SIG-M5 (cell line): ENCODE measurements around the gene CAMSAP2.

Source experiments
- DNase-seq: peaks from one replicate; lab custom pipeline; 2025; lab: John Stamatoyannopoulos, UW

Gene CAMSAP2

DNA sequence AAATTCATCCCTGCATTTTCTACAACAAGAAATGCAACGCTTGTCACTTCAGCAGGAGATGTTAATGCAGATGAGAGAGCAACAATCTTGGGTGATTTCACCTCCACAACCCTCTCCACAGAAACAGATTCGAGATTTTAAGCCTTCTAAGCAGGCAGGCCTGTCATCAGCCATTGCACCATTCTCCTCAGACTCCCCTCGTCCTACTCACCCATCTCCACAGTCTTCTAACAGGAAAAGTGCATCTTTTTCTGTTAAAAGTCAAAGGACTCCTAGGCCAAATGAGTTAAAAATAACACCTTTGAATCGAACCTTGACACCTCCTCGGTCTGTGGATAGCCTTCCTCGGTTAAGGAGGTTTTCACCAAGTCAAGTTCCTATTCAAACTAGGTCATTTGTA is 110.7 kb downstream of the CAMSAP2 start:
- DNase-seq, result no peak

DNA sequence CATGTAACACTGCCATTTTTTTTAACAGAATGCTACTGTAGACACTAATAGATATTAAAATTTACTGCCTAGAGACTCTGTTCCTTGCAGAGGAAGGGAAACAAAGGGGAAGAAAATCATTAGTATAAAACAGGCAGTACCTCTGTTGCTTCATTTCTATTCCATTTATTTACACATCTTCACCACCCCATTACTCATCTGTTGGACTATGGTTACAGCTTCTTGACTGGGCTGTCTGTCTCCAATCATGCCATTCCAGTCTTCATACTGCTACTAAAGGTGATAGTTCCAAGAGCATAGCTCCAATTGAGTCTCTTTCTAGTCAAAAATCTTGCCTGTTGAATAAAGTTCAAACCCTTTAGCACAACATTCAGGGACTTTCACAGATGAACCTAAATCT is 111.9 kb downstream of the CAMSAP2 start:
- DNase-seq, result peak; percentile 47

DNA sequence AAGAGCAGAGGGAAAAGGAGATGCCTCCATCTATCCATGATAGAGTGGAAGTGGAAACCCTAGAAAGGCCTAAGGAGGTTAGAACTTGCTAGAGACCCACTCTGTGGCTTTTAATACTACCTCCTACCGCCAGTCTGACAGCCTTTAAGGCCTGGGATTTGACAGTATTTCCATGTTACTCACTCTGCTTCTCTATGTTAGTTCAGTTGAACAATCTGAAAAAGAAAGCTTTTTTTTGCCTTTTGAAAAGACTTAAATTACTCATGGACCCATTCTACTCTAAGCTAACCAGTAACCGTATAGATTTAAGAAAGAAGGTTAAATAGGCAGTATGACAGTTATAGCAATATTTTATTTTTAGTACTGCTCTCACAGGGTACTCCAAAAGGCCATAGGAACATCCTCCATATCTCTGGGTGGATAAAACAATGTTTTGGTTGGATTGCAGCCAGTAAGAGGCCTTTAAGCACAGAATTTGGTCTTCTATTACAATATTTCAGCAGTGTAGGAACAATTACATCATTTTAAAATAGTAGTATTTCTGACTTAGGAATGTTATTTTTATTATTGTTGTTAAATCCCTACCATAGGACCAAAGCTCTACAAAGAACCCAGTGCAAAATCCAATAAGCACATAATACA is 118.1 kb downstream of the CAMSAP2 start:
- DNase-seq, result no peak

DNA sequence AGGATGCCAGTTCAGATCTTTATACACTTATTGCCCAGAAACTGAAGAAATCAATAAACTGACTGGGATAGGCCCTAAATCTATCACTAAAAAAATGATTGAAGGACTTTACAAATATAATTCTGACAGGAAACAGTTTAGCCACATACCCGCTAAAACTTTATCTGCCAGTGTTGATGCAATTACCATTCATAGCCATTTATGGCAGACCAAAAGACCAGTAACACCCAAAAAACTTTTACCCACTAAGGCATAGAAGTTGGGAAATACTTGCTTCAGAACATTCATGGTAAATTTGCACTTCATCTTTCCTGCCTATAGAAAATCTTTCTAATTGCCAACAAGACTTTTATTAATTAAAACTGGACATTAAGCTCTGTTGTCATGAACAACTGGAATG is 119.1 kb downstream of the CAMSAP2 start:
- peak; percentile 58 for DNase-seq

DNA sequence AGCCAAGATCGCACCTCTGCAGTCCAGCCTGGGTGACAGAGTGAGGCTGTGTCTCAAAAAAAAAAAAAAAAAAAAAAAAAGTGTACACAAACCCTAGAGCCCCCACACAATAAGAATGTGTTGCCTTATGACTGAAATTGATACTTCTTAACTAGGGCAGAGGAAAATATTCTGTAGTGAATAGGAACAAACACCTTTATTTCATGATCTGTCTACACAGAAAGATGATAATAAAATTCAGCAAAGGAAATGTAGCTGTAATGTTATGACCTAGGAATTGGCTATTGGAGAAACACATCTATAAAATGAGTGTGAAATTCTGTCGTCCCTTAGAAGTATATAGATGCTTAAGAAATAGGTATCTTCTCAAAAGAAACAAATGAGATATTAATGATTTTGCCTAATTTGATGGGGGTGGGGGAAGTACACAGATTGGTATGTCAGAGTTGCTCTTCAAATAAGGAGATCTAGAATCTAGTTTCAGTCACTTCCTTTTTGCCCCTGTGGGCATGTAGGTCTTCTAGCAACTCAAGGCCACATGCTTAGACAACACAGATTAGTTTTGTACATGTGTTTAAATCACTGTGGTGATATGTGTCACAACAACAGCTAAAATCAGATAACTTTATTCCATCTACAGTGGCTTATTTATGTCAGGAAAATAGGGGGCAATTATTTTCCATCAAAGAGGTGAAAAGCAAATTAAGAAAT is 123.4 kb downstream of the CAMSAP2 start:
- DNase-seq, result no peak

DNA sequence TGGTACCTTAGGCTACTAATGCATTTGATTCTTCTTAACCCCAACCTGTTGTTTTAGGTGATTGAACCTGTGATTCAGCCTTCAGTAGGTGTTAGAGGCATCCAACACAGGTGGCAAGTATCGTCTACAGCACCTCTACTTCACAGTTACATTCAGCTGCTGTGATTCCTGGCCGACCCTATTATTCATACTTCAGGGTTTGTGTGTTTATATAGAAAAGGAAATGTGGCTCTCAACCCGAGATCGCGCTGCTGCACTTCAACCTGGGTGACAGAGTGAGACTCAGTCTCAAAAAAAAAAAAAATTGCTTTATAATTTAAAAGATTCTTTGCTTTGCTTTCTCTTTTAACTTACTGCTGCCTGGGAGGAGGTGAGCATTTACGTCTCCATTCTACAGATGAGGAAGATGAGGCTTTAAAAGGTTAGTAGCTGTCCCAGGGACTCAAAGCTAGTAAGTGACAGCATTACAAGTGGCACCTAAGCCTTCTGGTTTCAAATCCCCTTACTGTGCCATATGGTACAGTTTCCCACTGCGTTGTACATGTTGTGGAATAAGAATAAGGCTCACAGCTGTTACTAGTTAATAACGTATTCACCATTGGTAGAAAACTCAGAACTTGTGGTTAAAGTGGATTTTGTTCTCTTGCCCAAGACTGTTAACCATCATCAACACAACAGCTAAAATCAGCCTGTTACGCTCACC is 124.2 kb downstream of the CAMSAP2 start:
- no peak for DNase-seq

DNA sequence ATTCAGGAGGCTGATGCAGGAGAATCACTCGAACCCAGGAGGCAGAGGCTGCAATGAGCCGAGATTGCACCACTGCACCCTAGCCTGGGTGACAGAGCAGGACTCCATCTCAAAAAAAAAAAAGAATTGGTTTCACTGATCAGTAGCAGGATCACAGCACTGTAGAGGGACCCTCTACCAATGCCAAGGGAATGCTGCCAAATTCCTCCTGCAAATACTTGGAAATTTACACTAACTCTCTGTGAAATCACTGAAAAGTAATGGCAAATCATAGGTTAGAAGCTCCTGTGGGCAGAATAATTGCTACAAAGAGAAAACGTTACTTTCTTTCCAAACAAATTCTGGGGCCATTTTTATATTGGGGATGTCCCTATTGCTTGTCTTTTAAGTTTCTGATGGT is 127.4 kb downstream of the CAMSAP2 start:
- DNase-seq, result no peak

DNA sequence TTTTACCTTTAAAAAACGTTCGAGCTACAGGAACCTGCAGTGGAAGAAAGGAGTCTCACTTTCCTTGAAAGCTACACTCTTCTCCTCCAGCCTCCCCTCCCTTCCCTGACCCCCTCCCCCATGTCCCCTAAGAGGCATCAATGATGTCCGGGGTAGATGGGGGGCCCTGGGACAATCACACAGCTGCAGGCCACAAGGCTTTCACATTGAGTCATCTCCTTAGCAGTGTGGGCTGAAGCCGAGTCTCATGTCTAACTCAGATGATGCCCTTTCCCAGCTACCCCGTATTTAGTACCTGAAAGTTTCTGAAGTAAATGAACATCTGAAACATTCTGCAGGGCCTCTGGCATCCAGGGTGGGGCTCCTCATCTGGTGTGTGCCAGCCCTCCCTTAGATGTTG is 127.8 kb downstream of the CAMSAP2 start:
- no peak for DNase-seq

DNA sequence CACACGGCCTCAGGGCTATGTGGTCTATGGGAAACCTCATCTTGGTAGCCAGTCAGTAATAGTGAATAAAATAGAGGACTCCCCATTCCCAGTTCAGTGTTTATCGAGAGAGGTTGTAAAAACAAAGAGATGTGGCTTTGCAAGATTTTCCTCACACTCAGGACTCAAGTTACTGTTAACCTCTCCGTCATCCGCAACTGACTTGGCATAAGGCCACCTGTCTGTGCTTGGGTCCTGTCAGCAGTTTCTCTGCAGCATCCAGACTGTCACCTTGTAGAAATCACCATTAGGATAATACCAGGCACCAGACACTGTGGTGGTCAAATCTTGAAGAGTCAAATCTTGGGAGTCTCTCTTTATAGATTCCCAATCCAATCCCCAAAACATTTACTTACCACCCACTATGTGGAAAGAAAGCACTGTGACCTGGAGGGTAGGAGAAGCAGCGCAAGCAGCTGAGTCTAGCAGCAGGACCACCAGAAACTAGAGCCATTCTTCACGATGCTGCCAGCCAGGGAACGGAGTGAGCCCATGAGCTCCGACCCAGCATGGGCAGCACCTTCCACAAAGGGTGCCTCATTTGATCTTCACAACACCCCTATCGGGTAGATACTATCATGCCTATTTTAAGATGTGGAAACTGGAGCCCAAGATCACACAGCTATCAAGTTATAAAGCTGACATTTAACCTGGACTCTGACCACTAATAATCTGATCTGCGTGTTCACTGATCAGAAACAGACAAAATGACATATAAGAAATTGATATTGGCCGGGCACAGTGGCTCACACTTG is 128.5 kb downstream of the CAMSAP2 start:
- DNase-seq, result no peak

DNA sequence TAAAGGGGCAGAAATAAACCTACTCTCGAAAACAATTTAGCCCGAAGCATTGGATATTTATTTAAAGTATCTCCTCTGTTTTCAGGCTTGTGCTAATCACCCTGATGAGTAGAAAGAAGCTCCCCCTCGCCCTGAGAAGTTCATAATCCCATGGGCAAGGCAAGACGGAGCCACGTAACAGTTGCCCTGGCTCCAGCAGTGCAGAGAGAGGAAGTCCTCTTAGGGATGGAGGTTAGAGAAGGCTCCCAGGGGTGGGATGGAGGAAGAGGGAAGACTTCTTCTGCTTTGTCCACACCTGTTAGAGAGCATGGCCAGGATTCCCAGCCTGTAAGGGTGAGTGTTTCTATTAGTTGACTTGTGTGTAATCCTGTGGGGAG is 130.7 kb downstream of the CAMSAP2 start:
- DNase-seq, result no peak

DNA sequence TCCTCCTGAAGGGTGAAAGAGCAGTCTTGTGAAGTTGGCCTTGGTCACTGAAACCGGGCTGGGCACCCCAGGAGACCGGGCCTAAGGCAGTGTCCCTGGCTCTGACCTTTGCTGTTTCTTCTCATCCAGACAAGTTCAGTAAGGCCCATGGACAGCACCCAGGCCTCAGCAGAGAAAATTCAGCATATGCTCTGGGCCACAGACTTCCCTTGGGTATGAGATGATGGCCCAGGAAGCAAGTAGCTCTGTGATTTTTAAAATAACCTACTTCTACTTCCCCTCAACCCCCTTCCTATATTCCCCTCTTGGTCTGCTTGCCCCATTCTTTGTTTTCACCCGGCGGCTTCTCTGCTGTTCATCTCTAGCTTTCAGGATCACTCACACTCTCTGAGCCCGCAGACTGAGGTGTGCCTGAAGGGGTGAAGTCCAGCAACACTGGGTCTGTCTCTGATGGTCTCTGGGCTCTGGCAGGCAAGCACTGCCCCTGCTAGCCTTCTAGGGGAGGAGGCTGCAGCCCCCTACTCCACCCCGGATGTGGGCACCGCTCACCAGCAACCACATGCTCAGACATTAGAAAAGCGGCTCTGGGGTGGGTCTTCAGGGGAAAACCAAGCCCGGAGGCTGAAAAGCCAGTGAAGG is 131.2 kb downstream of the CAMSAP2 start:
- no peak for DNase-seq

DNA sequence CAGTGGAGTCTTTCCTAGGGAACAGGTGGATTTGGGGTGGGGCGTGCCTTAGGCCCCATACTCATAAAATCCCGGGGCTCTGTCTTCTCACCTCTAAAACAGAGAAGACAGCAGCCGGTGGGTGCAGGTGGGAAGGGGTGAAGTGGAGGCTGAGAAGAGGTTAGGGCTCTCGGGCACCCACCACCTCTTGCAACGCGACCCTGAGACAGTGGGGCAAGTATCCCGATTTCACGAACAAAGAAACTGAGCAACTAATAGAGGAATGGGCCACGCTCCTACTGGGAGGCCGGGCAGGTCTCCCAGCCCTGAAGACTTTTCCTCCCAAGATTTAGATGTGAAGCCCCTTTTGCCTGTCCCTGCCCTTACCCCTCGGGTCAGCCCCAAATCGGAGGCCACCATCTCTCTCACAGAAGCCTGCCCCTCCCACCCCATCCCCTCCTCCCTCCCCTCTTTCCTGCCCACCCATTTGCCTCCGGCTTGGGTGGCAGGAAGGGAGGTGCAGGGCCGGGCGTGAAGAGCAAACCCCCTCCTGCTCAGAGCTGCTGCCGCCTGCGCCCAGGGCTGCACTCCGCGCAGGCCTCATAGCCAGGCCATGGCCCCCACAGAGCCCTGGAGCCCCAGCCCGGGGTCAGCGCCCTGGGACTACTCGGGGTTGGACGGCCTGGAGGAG is 133.9 kb downstream of the CAMSAP2 start, which contains the start of gene GPR25:
GPR25 (plus strand) TSS at position 536 of the 670 bp plus-strand sequence; CDS start at position 593, 57 bp downstream.
- DNase-seq, result no peak

DNA sequence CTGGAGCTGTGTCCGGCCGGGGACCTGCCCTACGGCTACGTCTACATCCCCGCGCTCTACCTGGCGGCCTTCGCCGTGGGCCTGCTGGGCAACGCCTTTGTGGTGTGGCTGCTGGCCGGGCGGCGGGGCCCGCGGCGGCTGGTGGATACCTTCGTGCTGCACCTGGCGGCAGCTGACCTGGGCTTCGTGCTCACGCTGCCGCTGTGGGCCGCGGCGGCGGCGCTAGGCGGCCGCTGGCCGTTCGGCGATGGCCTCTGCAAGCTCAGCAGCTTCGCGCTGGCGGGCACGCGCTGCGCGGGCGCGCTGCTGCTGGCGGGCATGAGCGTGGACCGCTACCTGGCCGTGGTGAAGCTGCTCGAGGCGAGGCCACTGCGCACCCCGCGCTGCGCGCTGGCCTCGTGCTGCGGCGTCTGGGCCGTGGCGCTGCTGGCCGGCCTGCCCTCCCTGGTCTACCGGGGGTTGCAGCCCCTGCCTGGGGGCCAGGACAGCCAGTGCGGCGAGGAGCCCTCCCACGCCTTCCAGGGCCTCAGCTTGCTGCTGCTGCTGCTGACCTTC is 134.5 kb downstream of the CAMSAP2 start:
- no peak for DNase-seq

DNA sequence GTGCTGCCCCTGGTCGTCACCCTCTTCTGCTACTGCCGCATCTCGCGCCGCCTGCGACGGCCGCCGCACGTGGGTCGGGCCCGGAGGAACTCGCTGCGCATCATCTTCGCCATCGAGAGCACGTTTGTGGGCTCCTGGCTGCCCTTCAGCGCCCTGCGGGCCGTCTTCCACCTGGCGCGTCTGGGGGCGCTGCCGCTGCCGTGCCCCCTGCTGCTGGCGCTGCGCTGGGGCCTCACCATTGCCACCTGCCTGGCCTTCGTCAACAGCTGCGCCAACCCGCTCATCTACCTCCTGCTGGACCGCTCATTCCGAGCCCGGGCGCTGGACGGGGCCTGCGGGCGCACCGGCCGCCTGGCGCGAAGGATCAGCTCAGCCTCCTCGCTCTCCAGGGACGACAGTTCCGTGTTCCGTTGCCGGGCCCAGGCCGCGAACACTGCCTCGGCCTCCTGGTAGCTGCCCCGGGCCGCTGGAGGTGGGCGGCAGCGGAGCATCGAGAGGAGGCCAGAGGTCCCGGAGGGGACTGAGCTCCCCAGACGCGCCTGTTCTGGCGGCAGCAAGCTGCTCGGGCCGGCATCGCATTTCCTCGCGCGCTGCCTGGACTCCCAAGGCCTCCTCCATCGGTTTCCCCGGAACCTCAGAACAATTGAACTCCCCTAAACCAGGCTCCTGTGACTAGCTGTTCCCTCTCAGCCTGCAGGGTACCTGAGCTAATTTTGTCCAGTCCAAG is 135.1 kb downstream of the CAMSAP2 start:
- DNase-seq, result no peak

DNA sequence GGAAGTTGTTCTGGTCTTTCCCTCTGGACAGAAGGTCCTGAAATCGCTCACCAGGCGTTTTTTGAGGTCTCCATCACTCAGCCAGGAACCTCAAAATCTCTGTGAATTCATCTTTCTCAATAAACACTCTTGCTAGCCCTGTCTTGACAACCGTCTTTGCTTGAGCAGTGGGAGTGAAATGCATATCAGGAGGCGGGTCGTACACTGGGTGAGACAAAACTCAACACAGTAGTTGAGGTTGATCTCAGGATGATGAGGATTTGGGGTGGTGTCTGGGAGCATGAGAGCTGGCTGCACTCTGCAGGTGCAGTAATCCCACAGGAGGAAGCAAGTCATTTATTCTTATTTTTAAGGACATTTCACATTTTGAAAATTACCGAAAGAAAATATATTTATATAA is 136.0 kb downstream of the CAMSAP2 start:
- DNase-seq, result no peak

DNA sequence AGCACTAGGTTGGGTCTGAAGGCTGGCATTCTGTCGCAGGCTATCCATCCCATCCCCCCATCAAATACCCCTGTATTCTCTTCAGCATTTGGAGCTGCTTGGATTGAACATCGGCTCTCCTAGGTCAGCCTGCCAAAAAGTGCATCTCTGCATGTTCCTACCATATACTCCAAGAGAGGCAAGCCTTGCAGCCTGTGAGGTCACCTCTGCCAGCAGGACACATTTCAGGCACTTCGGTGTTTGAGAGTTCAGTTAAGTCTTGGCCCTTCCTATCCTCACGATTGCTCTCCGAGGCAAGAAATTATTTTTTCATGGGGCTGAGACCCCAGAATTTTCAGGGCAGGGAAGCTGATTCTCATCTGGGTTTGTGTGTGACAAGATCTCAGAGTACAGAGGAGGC is 136.7 kb downstream of the CAMSAP2 start:
- no peak for DNase-seq

DNA sequence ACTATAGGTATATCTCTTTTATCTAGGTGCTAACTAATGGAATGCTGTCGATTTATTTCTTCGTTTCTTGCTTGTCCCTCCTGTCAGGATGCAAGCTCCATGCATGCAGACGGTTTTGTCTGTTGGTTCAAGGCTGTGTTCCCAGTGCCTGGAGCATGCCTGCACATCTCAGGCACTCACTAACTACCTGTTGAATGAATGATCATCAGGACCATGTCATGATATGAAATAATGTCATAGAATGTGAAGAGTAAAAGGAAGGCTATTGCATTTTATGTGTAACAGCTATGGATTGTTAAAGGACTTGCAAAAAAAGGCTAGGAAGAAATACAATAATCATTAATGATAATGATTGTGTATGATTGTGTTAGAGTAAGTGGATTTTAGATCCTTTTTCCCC is 138.3 kb downstream of the CAMSAP2 start:
- no peak for DNase-seq

DNA sequence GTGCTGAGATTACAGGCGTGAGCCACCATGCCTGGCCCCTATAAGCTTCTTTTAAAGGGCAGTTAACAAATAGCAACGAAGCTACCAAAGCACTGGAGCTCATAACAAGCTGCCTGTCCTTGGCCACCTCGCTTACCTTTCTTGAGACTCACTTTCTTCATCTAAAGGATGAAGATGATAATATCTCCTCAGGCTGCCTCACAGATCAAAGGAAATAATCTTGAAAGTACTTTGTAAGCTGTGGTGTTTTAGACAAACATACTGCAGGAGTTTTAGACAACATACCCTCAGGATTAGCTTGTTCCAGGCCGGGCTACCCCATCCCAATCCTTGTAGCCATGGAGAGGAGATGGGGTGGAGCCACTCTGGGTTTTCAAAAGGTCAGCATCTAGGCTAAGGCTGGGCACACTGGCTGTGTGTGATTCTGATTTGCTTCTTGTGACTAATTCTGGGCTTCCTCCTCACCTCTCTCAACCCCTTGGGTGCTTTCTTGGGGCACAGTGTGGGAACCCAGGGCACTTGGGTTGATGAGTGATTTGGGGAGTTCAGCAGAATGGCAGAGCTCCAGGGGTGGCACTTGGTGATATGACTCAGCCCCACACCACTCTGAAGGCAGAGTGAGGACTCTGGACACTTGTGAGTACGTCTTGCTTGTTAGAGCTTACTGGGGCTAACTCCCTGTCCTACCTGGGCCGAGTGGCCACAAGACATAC is 139.3 kb downstream of the CAMSAP2 start:
- no peak for DNase-seq

DNA sequence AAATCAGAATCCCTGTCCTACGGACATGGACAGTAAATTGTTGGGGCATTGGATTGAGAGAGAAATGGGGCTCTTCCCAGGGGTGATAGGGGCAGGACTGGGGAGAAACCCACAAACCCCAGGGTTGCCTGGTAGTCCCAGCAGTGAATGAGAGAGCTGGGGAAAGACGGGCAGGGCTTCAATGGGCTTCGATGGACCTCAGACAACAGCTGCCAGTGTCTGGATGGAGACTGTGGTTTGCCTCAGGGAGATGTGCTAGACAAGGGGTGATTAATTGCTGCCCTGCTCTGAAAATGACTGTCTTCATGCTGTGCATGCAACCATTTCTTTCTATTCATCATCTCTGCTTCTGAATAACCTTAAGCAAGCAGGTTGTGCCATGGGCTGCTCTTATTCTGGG is 141.5 kb downstream of the CAMSAP2 start:
- no peak for DNase-seq

DNA sequence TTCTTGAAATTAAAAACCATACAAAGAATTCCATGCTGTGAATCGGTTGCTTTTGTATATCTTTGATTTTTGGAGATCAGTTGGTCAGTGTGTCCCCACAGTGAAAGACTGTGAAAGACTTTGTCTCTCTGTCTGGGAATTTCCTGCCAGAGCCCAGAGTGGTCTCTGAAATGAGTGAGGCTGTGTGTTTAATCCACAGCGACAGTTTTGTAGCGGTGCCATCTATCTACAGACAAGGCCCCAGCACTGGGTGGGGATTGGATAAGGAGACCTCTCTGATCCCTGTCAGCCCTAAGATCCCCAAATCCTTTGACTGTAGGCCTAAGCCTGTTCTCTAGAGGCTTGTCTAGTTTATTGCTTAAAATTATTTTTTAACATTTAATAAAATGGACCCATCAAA is 144.4 kb downstream of the CAMSAP2 start:
- no peak for DNase-seq
